Stomach (tissue), 4 donors: ENCODE data around the gene ZNRF2.

ENCODE experiments used
- EP300 ChIP-seq: sonication (generic); formaldehyde crosslinking; IDR thresholded peaks from one replicate; pipeline ENCODE4 v1.6.1; 2017; ENCODE audit warnings: antibody characterized with exemption
- POLR2A ChIP-seq, 4 donors: fragments of 450-650 bp; IDR thresholded peaks; one replicate each; pipeline ENCODE4 v1.6.1; 2016; ENCODE audit warnings: antibody characterized with exemption in 4 of 4, control low read depth in 2 of 4, mild to moderate bottlenecking in 1 of 4, moderate library complexity in 1 of 4
- TF ChIP-seq, protein P1 (sequence below), 7 experiments: fragments of 450-650 bp in 4 of 7; fragments of 200-600 bp in 3 of 7; sonication (generic) in 3 of 7; IDR thresholded peaks; one replicate each; pipeline ENCODE4 v1.5.1; 2016 to 2019; ENCODE audit warnings: antibody characterized with exemption in 7 of 7, control low read depth in 2 of 7, mild to moderate bottlenecking in 1 of 7

GRCh38 chr7:30413864-30414263, 129.5 kb downstream of the ZNRF2 start:
- TF ChIP-seq POLR2A (IDR thresholded peaks at IDR 0.05), result no peak
- TF ChIP-seq, protein P1, sequence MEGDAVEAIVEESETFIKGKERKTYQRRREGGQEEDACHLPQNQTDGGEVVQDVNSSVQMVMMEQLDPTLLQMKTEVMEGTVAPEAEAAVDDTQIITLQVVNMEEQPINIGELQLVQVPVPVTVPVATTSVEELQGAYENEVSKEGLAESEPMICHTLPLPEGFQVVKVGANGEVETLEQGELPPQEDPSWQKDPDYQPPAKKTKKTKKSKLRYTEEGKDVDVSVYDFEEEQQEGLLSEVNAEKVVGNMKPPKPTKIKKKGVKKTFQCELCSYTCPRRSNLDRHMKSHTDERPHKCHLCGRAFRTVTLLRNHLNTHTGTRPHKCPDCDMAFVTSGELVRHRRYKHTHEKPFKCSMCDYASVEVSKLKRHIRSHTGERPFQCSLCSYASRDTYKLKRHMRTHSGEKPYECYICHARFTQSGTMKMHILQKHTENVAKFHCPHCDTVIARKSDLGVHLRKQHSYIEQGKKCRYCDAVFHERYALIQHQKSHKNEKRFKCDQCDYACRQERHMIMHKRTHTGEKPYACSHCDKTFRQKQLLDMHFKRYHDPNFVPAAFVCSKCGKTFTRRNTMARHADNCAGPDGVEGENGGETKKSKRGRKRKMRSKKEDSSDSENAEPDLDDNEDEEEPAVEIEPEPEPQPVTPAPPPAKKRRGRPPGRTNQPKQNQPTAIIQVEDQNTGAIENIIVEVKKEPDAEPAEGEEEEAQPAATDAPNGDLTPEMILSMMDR (IDR thresholded peaks at IDR 0.05), result no peak
- no peak for TF ChIP-seq EP300
